ENCODE results near the gene CFAP299.
"Not testable (repeated sequence)": the region's sequence is repeated elsewhere in the genome, so short reads cannot be mapped to it uniquely, and the experiment has no call there.

CFAP299 gene

GRCh38 chr4:80335554-80336358, at the start of gene CFAP299:
CFAP299 (plus strand) TSS chr4:80335730.
- Histone ChIP-seq H3K36me3 (ENCODE audit: control insufficient read depth, insufficient read depth, low read length) (no peaks in the 10 kb centered on the region), H3K9ac (ENCODE audit: low read depth, low read length) (no peak within 1 kb of the TSS), H3K4me3 (ENCODE audit: low read depth, low read length) (peak within 1 kb of the TSS; percentile 68), H3K27me3 (ENCODE audit: control insufficient read depth, insufficient read depth, low read length) (peaks cover 12% of the 10 kb centered on the region), H3K27ac (ENCODE audit: low read depth, low read length) (no peak within 1 kb of the TSS), H3K4me1 (ENCODE audit: control insufficient read depth, insufficient read depth, low read length) (no peaks in the 10 kb centered on the region), H3K9me3 (ENCODE audit: control insufficient read depth, insufficient read depth, low read length) (no peaks in the 10 kb centered on the region)

- H3K27ac ChIP-seq (ENCODE audit: low read depth, low read length) = no peak overlapping the region
- no peaks in the 10 kb centered on the region for H3K4me1 ChIP-seq (ENCODE audit: control insufficient read depth, insufficient read depth, low read length)
- no peaks in the 10 kb centered on the region for H3K9me3 ChIP-seq (ENCODE audit: control insufficient read depth, insufficient read depth, low read length)
- H3K27me3 ChIP-seq (ENCODE audit: control insufficient read depth, insufficient read depth, low read length) = no peaks in the 10 kb centered on the region
- H3K9ac ChIP-seq (ENCODE audit: low read depth, low read length) = no peak overlapping the region
- no peaks in the 10 kb centered on the region for H3K36me3 ChIP-seq (ENCODE audit: control insufficient read depth, insufficient read depth, low read length)
- H3K4me3 ChIP-seq (ENCODE audit: low read depth, low read length) = no peak overlapping the region
These were observed 49.1 kb upstream of the CFAP299 start for GRCh38 chr4:80286451-80286850.

GRCh38 chr4:80290665-80291064, 44.9 kb upstream of the CFAP299 start:
- not testable (repeated sequence) for H3K27ac ChIP-seq (ENCODE audit: low read depth, low read length); H3K9me3 ChIP-seq (ENCODE audit: control insufficient read depth, insufficient read depth, low read length); H3K4me3 ChIP-seq (ENCODE audit: low read depth, low read length); H3K27me3 ChIP-seq (ENCODE audit: control insufficient read depth, insufficient read depth, low read length); H3K36me3 ChIP-seq (ENCODE audit: control insufficient read depth, insufficient read depth, low read length); H3K9ac ChIP-seq (ENCODE audit: low read depth, low read length); H3K4me1 ChIP-seq (ENCODE audit: control insufficient read depth, insufficient read depth, low read length)

- H3K9me3 ChIP-seq (ENCODE audit: control insufficient read depth, insufficient read depth, low read length) = no peaks in the 10 kb centered on the region
- no peak overlapping the region for H3K27ac ChIP-seq (ENCODE audit: low read depth, low read length)
- no peak overlapping the region for H3K4me3 ChIP-seq (ENCODE audit: low read depth, low read length)
- no peaks in the 10 kb centered on the region for H3K36me3 ChIP-seq (ENCODE audit: control insufficient read depth, insufficient read depth, low read length)
- H3K9ac ChIP-seq (ENCODE audit: low read depth, low read length) = no peak overlapping the region
- no peaks in the 10 kb centered on the region for H3K4me1 ChIP-seq (ENCODE audit: control insufficient read depth, insufficient read depth, low read length)
- no peaks in the 10 kb centered on the region for H3K27me3 ChIP-seq (ENCODE audit: control insufficient read depth, insufficient read depth, low read length)
These were observed 41.3 kb upstream of the CFAP299 start for GRCh38 chr4:80294206-80294605.

GRCh38 chr4:80295336-80295735, 40.2 kb upstream of the CFAP299 start:
- no peaks in the 10 kb centered on the region for H3K9me3 ChIP-seq (ENCODE audit: control insufficient read depth, insufficient read depth, low read length)
- H3K27me3 ChIP-seq (ENCODE audit: control insufficient read depth, insufficient read depth, low read length) = no peaks in the 10 kb centered on the region
- H3K27ac ChIP-seq (ENCODE audit: low read depth, low read length) = no peak overlapping the region
- H3K4me1 ChIP-seq (ENCODE audit: control insufficient read depth, insufficient read depth, low read length) = no peaks in the 10 kb centered on the region
- no peak overlapping the region for H3K9ac ChIP-seq (ENCODE audit: low read depth, low read length)
- no peaks in the 10 kb centered on the region for H3K36me3 ChIP-seq (ENCODE audit: control insufficient read depth, insufficient read depth, low read length)
- H3K4me3 ChIP-seq (ENCODE audit: low read depth, low read length) = no peak overlapping the region

GRCh38 chr4:80295826-80296225, 39.7 kb upstream of the CFAP299 start:
- H3K27ac ChIP-seq (ENCODE audit: low read depth, low read length) = no peak overlapping the region
- no peaks in the 10 kb centered on the region for H3K27me3 ChIP-seq (ENCODE audit: control insufficient read depth, insufficient read depth, low read length)
- H3K36me3 ChIP-seq (ENCODE audit: control insufficient read depth, insufficient read depth, low read length) = no peaks in the 10 kb centered on the region
- H3K4me3 ChIP-seq (ENCODE audit: low read depth, low read length) = no peak overlapping the region
- no peak overlapping the region for H3K9ac ChIP-seq (ENCODE audit: low read depth, low read length)
- H3K9me3 ChIP-seq (ENCODE audit: control insufficient read depth, insufficient read depth, low read length) = no peaks in the 10 kb centered on the region
- no peaks in the 10 kb centered on the region for H3K4me1 ChIP-seq (ENCODE audit: control insufficient read depth, insufficient read depth, low read length)

GRCh38 chr4:80301884-80302283, 33.6 kb upstream of the CFAP299 start:
- H3K36me3 ChIP-seq (ENCODE audit: control insufficient read depth, insufficient read depth, low read length) = no peaks in the 10 kb centered on the region
- H3K4me3 ChIP-seq (ENCODE audit: low read depth, low read length) = no peak overlapping the region
- H3K9me3 ChIP-seq (ENCODE audit: control insufficient read depth, insufficient read depth, low read length) = peaks cover 6% of the 10 kb centered on the region
- H3K27me3 ChIP-seq (ENCODE audit: control insufficient read depth, insufficient read depth, low read length) = no peaks in the 10 kb centered on the region
- peaks cover 4% of the 10 kb centered on the region for H3K4me1 ChIP-seq (ENCODE audit: control insufficient read depth, insufficient read depth, low read length)
- H3K9ac ChIP-seq (ENCODE audit: low read depth, low read length) = no peak overlapping the region
- H3K27ac ChIP-seq (ENCODE audit: low read depth, low read length) = no peak overlapping the region

GRCh38 chr4:80302616-80303223, 32.8 kb upstream of the CFAP299 start:
- Histone ChIP-seq H3K9ac (ENCODE audit: low read depth, low read length) (no peak overlapping the region), H3K36me3 (ENCODE audit: control insufficient read depth, insufficient read depth, low read length) (no peaks in the 10 kb centered on the region), H3K27ac (ENCODE audit: low read depth, low read length) (no peak overlapping the region), H3K9me3 (ENCODE audit: control insufficient read depth, insufficient read depth, low read length) (peaks cover 6% of the 10 kb centered on the region), H3K4me1 (ENCODE audit: control insufficient read depth, insufficient read depth, low read length) (peaks cover 13% of the 10 kb centered on the region), H3K27me3 (ENCODE audit: control insufficient read depth, insufficient read depth, low read length) (no peaks in the 10 kb centered on the region), H3K4me3 (ENCODE audit: low read depth, low read length) (no peak overlapping the region)

GRCh38 chr4:80305466-80305865, 30.1 kb upstream of the CFAP299 start:
- H3K9ac ChIP-seq (ENCODE audit: low read depth, low read length) = no peak overlapping the region
- H3K4me3 ChIP-seq (ENCODE audit: low read depth, low read length) = no peak overlapping the region
- no peaks in the 10 kb centered on the region for H3K27me3 ChIP-seq (ENCODE audit: control insufficient read depth, insufficient read depth, low read length)
- H3K27ac ChIP-seq (ENCODE audit: low read depth, low read length) = no peak overlapping the region
- H3K9me3 ChIP-seq (ENCODE audit: control insufficient read depth, insufficient read depth, low read length) = peaks cover 6% of the 10 kb centered on the region
- H3K4me1 ChIP-seq (ENCODE audit: control insufficient read depth, insufficient read depth, low read length) = peaks cover 28% of the 10 kb centered on the region
- no peaks in the 10 kb centered on the region for H3K36me3 ChIP-seq (ENCODE audit: control insufficient read depth, insufficient read depth, low read length)

- Histone ChIP-seq H3K27ac (ENCODE audit: low read depth, low read length) (no peak overlapping the region), H3K36me3 (ENCODE audit: control insufficient read depth, insufficient read depth, low read length) (no peaks in the 10 kb centered on the region), H3K9me3 (ENCODE audit: control insufficient read depth, insufficient read depth, low read length) (peaks cover 6% of the 10 kb centered on the region), H3K9ac (ENCODE audit: low read depth, low read length) (no peak overlapping the region), H3K4me1 (ENCODE audit: control insufficient read depth, insufficient read depth, low read length) (peaks cover 28% of the 10 kb centered on the region), H3K27me3 (ENCODE audit: control insufficient read depth, insufficient read depth, low read length) (no peaks in the 10 kb centered on the region), H3K4me3 (ENCODE audit: low read depth, low read length) (no peak overlapping the region)
These were observed 29.3 kb upstream of the CFAP299 start for GRCh38 chr4:80306260-80306659.

GRCh38 chr4:80307183-80307735, 28.3 kb upstream of the CFAP299 start:
- H3K27me3 ChIP-seq (ENCODE audit: control insufficient read depth, insufficient read depth, low read length) = no peaks in the 10 kb centered on the region
- no peak overlapping the region for H3K4me3 ChIP-seq (ENCODE audit: low read depth, low read length)
- H3K9ac ChIP-seq (ENCODE audit: low read depth, low read length) = no peak overlapping the region
- H3K4me1 ChIP-seq (ENCODE audit: control insufficient read depth, insufficient read depth, low read length) = peaks cover 28% of the 10 kb centered on the region
- H3K9me3 ChIP-seq (ENCODE audit: control insufficient read depth, insufficient read depth, low read length) = no peaks in the 10 kb centered on the region
- peak overlapping the region; percentile 13 for H3K27ac ChIP-seq (ENCODE audit: low read depth, low read length)
- H3K36me3 ChIP-seq (ENCODE audit: control insufficient read depth, insufficient read depth, low read length) = no peaks in the 10 kb centered on the region
